ENCODE results near the gene KCNB1.

KCNB1 gene

DNA sequence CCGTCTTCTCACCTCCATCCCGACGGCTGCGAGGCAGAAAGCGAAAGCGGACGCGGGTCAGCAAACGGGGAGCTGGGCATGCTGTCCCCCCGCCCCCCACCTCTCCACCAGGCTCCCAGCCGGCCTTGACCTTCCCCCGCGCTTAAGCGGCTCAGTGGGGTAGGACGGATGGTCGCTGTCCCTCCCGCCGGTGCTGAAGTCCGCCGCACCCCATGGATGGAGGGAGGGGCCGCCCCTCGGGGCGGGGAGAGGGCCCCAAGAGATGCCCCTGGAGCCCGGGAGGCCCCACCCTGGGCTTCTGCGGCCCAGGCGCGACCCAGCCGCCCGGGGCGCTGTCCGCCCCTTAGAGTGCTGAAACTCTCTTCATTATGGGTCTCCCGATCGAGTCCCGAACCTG is at the start of gene KCNB1:
Gene KCNB1, minus strand, starts transcription at position 48 of the 397 bp plus-strand sequence. CDS start 188 bp downstream, outside the sequence.
- H3K4me3 ChIP-seq (ENCODE audit: low read depth, low read length), result peak within 1 kb of the TSS; percentile 47

DNA sequence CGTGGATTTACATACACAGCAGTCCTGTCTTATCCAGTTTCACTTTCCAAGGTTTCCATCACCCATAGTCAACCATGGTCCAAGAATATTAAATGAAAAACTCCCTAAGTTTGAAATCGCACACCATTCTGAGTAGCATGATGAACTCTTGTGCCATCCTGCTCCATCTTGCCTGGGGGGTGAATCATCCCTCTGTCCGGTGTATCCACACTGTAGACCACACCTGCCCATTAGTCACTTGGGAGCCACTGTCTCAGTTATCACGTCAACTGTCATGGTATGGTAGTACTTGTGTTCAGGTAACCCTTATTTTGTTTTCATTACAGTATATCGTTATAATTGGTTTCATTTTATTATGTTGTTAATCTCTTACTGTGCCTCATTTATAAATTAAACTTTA is 47.0 kb upstream of the KCNB1 start:
- no peak overlapping the region for H3K4me3 ChIP-seq (ENCODE audit: low read depth, low read length)

DNA sequence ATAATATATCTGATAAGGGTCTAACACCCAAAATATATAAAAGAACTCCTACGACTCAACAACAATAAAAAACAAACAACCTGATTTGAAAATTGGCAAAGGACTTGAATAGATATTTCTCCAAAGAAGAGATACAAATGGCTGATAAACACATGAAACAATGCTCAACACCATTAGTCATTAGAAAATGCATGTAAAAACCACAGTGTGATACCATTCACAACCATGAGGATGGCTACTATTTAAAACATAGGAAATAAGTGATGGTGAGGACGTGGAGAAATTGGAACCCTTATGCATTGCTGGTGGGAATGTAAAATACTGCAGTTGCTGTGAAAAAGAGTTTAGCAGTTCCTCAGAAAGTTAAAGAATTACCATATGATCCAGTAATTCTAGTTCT is 44.1 kb upstream of the KCNB1 start:
- H3K4me3 ChIP-seq (ENCODE audit: low read depth, low read length), result no peak overlapping the region

DNA sequence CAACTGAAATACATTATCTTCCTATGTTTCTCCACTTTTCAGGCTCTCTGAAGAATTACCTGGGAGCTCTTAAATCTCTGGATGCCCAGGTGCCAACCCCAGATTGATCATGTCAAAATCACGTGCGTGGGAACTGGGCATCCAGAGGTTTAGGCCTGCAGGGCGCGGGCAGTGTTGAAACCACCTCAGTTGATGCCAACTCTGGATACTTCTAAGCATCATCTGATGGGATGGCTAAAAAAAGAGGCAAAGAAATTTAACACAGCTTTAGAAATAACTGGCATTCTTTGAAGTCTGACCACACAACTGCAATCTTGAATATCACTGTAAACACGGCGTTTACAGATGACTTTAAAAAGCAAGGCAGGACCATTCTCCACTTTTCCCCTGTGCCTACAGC is 43.6 kb upstream of the KCNB1 start:
- no peak overlapping the region for H3K4me3 ChIP-seq (ENCODE audit: low read depth, low read length)

DNA sequence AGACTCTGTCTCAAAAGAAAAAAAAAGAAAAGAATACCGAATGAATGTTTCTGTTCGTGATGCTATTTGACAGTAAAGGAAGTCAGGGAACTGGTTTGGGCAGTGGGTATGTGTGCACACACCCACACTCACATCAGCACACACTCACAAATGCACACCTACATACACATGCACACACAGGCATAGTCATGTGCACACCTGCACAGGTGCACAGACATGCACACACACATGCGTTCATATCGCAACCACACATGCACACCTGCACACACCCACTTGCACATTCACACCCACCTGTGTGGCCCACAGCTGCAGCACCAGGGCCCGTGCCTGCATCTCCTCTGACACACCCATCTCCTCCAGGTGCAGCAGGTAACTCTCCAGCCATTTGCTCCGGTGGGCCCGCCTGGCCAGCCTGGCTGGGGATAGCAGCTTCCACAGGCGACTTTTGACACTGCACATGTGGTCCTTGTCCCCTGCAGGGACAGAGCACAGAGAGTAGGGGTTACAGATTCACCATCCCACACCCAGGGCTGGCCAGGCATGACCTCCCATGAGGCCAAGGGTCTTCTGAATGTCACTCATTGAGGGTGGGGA is 41.4 kb upstream of the KCNB1 start:
- no peak overlapping the region for H3K4me3 ChIP-seq (ENCODE audit: low read depth, low read length)

DNA sequence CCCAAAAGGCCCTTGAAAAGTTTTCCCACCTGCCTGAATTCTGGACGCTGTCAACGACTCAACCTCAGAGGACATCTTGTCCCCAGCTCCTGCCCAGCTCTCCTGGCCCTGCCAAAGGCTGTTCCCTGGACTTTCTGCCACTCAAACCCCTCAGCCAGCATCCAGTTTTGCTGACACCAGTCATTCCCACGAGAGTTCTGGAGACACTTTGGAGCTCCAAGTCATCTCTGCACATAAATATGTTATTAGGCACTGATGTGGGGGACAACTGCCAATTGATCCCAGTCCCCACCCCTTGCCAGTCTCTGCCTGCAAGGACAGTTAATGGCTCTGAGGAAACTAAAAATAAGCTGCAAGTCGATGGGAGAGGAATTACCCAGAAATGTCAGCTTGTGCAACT is 38.9 kb upstream of the KCNB1 start:
- H3K4me3 ChIP-seq (ENCODE audit: low read depth, low read length), result no peak overlapping the region

DNA sequence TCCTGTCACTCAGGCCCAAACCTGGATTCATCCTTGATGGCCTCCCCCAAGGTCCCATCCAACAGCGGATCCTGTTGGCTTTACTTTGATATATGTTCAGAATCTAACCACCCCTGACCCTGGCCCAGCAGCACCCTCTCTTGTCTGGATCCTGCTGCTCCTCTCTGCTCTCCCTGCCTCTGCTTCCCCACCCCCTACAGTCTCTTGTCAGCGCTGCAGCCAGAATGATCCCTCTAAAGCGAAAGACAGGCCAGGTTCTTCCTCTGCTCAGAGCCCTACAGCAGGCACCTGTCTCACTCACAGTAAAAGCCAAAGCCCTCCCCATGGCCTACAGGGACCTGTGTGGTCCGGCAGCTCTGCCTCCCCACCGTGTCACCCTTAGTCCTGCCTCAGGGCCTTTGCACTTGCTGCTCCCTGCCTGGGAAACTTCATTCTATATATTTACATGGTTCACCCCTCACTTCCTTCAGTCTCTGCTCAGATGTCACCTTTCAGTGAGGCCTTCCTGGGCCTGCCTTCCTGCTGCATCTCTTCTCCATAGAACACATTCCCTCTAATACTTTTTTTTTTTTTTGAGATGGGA is 37.4 kb upstream of the KCNB1 start:
- no peak overlapping the region for H3K4me3 ChIP-seq (ENCODE audit: low read depth, low read length)

DNA sequence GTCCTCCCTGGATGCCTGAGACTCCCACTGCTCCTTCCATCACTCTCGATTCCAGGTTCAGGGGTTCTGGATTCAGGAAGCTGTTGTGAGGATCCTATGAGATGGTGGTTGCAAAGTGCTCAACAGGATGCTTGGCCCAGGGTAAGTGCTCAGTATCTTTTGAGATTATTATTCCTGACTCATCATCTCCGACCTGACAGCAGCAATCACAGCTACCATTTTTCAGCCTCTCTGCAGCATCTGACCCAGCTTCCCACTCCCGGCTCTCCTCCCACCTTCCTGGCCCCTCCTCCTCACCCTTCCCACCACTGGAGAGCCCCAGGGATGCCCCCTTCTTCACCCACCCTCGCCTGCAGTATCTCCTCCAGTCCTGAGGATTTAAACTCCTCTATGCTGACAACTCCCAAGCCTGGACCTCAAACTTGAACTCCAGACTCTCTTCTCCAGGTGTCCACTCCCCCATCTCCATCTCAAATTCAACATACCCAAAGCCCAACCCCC is 36.8 kb upstream of the KCNB1 start:
- no peak overlapping the region for H3K4me3 ChIP-seq (ENCODE audit: low read depth, low read length)

DNA sequence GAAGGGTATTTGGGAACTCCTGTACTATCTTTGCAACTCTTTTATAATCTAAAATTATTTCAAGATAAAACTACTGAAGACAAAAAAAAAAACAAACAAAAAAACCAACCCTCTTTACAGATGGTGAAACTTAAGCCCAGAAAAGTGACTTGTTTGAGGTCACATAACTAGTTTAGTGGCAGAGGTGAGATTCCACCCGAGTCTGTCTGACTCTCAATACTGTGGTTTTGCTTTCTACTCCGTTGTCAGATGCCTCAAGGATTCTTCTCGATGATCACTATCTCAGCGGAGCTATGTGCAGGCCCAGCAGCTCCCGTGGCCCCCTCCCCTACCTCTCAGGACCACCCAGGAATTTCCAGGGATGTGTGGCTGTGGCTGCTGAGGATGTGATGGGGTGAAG is 36.1 kb upstream of the KCNB1 start:
- H3K4me3 ChIP-seq (ENCODE audit: low read depth, low read length), result no peak overlapping the region

DNA sequence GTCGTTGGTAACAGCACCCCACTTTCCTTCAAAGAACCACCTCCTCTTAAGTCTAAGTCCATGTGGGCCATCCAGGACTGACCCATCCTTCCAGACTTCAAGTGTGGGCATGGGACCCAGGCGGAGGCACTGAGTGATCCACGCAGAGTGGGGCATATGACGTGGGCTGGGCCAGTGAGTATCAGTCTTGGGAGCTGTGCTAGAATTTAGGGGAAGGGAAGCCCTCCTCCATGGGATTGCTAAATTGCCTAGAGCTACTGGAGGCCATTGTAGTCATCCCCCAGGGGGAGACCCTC is 35.3 kb upstream of the KCNB1 start:
- no peak overlapping the region for H3K4me3 ChIP-seq (ENCODE audit: low read depth, low read length)

DNA sequence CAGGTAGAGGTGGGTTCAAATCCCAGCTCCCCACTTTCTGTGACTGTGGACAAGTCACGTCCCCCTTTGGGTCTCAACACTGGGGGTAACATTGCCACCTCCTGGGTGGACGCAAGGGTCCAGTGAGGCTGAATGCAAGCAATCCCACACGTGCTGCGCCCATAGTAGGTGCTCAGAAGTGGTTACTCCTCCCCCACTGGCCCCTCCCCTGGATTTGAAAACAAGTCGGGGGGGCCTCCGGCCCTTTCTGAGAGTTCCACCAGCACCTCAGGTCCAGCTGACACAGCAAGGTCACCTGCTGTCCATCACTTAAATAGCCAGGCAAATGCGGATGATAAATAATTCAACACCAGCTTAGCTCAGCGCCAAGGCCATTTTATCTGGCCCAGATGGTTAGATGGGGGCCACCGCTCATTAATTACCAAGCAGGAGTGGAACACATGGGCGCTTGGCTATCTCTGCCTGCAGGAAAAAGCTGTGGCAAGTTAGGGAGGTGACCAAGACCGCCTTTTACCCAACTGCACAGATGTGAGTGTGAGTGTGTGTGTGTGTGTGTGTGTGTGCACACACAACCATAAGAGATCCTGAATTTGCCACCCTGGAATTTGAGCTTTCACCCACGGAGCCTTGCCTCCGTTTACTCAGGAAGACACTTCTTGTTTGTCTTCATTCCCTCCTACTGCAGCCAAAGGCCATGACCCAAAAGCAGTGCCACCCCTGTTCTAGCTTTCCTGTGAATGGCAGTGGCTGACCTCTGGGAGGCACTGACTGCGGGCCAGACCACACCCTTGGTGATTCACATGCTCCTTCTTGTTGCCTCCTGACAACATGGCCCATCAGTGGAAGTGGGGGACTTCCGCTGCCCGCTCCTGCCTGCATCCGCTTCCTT is 34.7 kb upstream of the KCNB1 start:
- H3K4me3 ChIP-seq (ENCODE audit: low read depth, low read length), result peak overlapping the region; percentile 5

DNA sequence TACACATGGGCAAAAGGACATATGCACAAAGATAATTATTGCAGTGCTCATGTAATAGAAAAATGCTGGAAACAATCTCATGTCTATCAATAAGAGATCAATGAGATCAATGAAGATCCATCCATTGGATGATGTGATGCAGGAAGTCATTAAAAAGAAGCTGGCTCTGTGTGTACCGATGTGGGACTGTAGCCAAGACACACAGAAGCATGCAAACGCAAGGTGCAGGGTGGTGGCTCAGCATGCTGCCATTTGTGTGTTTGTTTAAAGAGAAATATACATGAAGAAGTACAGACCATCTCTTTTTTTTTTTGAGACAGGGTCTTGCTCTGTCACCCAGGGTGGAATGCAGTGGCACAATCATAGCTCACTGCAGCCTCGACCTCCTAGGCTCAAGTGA is 33.1 kb upstream of the KCNB1 start:
- no peak overlapping the region for H3K4me3 ChIP-seq (ENCODE audit: low read depth, low read length)

DNA sequence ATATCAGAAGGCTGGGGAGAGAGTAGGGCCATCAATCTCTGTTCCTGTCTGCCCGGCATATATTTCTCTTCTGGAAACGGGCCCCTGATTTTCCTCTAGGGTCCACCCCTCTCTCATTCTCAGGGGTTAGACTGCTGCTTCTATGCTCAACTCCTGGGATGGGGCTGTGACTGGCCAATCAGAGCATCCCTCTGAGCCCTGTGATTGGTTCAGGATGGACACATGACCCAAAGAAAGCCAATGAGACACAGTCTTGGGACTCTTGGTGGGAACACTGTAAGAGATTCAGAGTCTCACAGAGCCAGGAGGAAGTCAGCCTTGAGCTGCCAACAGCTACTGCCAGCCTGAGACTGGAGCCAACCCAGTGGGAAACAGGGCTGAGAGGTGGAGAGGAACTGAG is 31.0 kb upstream of the KCNB1 start:
- H3K4me3 ChIP-seq (ENCODE audit: low read depth, low read length), result no peak overlapping the region

DNA sequence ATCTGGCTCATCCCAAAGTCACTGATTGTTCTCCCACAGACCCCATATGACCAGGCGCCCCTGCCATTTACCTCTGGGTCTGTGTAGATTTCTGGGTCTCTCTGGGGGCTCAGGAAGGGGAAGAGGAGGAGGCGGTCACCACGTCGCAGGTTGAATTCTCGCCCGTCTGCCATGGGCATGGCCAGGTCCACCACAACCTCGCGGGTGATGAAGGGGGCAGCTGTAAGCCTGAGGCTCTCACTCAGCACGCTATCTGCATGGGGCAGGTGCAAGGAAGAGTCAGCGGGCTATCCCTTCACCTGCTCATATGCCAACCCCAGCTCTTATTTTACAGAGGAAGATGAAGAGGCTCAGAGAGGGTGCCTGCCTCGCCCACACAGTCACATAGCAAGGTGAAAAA is 30.5 kb upstream of the KCNB1 start:
- H3K4me3 ChIP-seq (ENCODE audit: low read depth, low read length), result no peak overlapping the region

DNA sequence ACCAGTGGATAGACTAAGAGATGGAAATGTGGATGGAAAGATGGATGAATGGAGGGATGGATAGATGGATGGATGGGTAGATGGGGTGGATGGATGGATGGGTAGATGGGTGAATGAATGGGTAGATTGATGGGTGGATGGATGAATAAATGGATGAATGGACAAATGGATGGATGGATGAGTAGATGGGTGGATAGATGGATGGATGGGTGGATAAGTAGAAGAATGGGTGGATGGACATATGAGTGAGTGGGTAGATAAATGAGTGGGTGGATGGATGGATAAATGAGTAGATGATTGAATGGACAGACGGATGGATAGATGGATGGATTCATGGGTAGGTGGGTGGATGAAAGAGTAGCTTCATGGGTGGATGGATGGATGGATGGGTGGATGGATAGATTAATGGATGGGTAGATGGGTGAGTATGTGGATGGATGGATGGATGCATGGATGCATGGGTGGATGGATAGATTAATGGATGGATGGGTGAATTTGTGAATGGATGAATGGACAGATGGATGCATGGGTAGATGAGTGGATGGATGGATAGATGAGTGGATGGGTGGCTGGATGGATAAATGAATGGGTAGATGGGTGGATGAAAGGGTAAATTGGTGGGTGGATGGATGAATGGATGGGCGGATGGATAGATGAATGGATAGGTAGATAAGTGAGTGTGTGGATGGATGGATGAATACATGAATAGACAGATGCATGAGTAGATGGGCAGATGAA is 29.5 kb upstream of the KCNB1 start:
- H3K4me3 ChIP-seq (ENCODE audit: low read depth, low read length), result no peak overlapping the region

DNA sequence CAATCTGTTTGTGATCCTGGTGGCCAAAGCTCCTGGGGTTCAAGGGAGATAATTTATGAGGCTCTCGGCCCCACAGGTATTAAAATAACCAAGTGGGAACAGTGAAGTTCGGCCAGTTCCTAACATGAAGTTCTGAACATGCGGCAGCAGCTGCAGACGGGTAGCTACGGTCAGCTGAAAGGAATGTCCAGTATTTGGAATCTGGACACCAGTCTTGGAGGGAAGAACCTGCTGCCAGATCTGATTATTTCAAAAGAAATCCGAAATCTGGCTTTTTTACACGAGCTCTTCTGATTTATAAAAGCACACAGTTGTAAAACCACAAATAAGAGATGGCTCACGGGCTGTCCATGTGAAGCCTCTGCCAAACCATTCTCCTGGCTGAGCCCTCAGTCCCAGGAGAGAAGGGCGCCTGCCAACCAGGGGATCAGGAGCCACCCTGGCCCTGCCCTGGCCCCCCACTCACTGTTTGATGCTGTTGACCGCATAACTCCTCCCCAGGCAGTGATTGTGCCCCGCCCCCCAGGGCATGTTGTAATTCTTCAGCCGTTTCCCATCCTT is 28.2 kb upstream of the KCNB1 start:
- no peak overlapping the region for H3K4me3 ChIP-seq (ENCODE audit: low read depth, low read length)

DNA sequence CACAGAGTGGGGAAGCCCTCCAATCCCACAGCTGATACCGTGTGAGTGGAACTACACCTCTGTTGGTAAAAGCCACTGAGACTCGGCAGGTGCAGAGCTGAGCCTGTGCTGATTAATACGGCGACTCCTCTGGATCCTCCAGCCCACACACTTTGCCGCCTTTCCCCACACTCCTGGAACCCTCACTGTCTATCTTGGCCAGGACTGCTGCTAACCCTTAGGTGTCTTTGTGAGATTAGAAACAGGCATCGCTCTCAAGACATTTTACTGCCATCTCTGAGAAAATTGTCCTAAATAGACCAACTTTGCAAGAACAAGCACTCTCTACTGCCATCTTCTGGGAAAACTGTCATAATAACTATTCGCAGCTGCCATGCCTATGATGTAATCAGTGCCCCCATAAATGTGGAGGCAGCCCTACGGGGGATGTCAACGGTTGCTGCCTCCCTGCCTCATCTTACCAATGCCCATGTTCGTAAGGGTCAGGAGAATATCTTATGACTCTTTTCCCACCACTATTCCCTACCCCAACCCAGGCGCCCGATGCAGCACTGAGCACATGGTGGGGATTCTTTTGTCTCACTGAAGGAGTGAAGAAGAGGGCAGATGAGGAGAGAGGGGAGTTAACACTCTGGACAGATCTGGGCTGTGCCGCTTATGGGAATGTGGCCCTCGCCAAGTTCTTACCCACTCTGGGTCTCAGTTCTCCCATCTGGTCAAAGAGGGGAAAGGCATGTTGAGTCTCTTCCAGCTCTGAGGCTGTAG is 26.1 kb upstream of the KCNB1 start:
- H3K4me3 ChIP-seq (ENCODE audit: low read depth, low read length), result no peak overlapping the region

DNA sequence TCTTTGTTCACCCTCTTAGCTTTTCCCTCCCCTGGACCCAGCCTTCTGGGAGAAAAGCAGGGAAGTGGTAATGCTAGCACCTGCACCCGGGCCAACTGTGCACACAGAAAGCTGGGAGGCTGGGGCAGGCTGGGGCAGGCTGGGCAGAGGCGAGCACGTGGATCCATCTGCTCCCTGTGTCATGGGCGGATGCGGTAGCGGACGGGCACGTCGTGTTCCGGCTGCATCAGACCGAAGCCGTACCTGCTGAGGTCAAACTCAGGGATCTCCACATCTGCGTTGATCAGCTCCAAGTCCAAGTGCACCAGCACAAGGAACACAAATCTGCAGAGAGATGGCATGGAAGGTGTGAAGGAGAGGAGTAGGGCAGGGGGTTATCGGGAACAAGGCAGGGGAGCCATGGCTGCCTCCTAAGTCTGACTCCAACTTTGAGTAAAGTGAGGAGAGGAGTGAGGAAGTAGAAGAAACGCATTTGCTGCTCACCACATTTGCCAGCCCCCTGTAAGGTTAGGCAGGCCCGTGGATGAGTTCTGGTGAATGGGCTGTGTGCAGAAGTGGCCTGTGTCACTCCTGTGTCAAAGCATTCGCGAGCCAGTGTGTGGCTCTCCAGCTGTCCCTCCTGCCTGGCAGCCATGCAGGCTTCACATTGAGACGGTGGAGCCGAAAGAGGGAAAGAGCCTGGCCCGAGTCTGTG is 25.4 kb upstream of the KCNB1 start:
- no peak overlapping the region for H3K4me3 ChIP-seq (ENCODE audit: low read depth, low read length)

DNA sequence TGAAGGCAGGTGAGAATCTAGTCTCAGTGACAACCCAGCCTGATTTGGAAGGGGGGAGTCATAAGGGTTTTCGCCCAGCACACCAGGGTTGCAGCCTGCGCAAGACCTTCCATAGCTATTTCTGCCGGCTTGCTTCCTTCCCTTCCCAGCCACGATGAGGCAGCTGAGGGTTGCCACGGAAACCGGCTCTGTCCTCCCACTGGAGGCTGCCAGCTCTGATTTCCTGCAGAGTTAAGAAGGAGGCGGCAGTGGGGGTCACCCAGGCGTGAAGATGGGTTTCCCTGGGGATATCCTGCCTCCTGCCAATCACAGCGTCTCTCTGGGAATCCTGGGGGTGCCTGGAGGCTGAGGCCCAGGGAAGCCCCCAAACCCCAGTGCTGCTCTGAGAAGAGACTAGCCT is 23.1 kb upstream of the KCNB1 start:
- H3K4me3 ChIP-seq (ENCODE audit: low read depth, low read length), result no peak overlapping the region

DNA sequence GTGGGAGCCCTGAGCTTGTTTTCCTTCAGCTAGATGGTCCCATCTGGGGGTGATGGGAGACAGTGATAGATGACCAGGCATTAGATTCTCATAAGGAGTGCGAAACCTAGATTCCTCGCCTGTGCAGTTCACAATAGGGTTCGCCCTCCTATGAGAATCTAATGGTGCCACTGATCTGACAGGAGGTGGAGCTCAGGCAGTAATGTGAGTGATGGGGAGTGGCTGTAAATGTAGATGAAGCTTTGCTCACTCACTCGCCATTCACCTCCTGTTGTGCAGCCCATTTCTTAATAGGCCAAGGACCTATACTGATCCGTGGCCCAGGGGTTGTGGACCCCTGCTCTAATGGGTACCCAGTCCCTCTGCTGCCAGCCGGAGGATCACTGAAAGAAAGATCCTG is 20.7 kb upstream of the KCNB1 start:
- no peak overlapping the region for H3K4me3 ChIP-seq (ENCODE audit: low read depth, low read length)
